H1 (cell line): ENCODE measurements around the gene RPL41. TPM values are rescaled to one million over a fixed set of nuclear protein-coding genes. Genes with fewer than 3 reads are reported as not detected.
A peak's percentile ranks its signal among the peaks of the same experiment; 100 is the strongest.

Source experiments
- BACH1 ChIP-seq: IDR thresholded peaks from 2 replicates; pipeline ENCODE4 v1.6.1; 2012; ENCODE audit warnings: low read length, improper control_type of control experiment
- CBX5 ChIP-seq: fragments of 300-800, 300-1000 bp; sonication (generic); IDR thresholded peaks from 2 replicates; pipeline ENCODE4 v1.7.1; 2016; ENCODE audit warnings: antibody characterized with exemption, low read length, low read depth
- CHD1 ChIP-seq: IDR thresholded peaks from 2 replicates; pipeline ENCODE4 v1.6.1; 2012; ENCODE audit warnings: low read depth, low read length, improper control_type of control experiment
- CHD2 ChIP-seq: IDR thresholded peaks from 2 replicates; pipeline ENCODE4 v1.6.1; 2012; ENCODE audit warnings: low read length, improper control_type of control experiment
- CREB1 ChIP-seq: IDR thresholded peaks from 2 replicates; pipeline ENCODE4 v1.6.1; 2012; ENCODE audit warnings: inconsistent platforms
- GTF2F1 ChIP-seq: IDR thresholded peaks from 2 replicates; pipeline ENCODE4 v1.6.1; 2012; ENCODE audit warnings: low read depth, low read length, improper control_type of control experiment, borderline replicate concordance
- HDAC2 ChIP-seq, 2 experiments: fragments of 300-600 bp in 1 of 2; sonication (generic) in 1 of 2; IDR thresholded peaks; 2 replicates each; pipeline ENCODE4 v1.6.1; 2011 to 2012; ENCODE audit warnings: low read depth in 2 of 2, low read length in 2 of 2, mild to moderate bottlenecking in 2 of 2, moderate library complexity in 2 of 2, borderline replicate concordance in 1 of 2, inconsistent platforms in 1 of 2
- JUND ChIP-seq: IDR thresholded peaks from 2 replicates; pipeline ENCODE4 v1.6.1; 2011; ENCODE audit warnings: mild to moderate bottlenecking, improper control_type of control experiment, low read length
- MAFK ChIP-seq: IDR thresholded peaks from 2 replicates; pipeline ENCODE4 v1.6.1; 2012; ENCODE audit warnings: low read depth, mild to moderate bottlenecking, improper control_type of control experiment, low read length
- MAX ChIP-seq: IDR thresholded peaks from 2 replicates; pipeline ENCODE4 v1.6.1; 2012; ENCODE audit warnings: inconsistent platforms
- NRF1 ChIP-seq: IDR thresholded peaks from 2 replicates; pipeline ENCODE4 v1.6.1; 2011; ENCODE audit warnings: mild to moderate bottlenecking, low read depth, low read length, improper control_type of control experiment
- PHF8 ChIP-seq: fragments of 200-600 bp; sonication (generic); conservative IDR thresholded peaks from 2 replicates; pipeline ENCODE4 v1.7.1; 2012; ENCODE audit warnings: low read depth, mild to moderate bottlenecking, inconsistent platforms, low read length, moderate library complexity
- POLR2A ChIP-seq, 2 experiments: IDR thresholded peaks; 1 replicate in 1 of 2; 2 replicates in 1 of 2; pipeline ENCODE4 v1.6.1; 2011; ENCODE audit warnings: low read depth in 2 of 2, low read length in 2 of 2, mild to moderate bottlenecking in 2 of 2; ENCODE audit errors: control extremely low read depth in 1 of 2
- POLR2AphosphoS5 ChIP-seq: IDR thresholded peaks from 2 replicates; pipeline ENCODE4 v1.6.1; 2011; ENCODE audit warnings: low read depth, low read length
- SIX5 ChIP-seq: IDR thresholded peaks from 2 replicates; pipeline ENCODE4 v1.6.1; 2011; ENCODE audit warnings: mild to moderate bottlenecking, low read depth, low read length
- SP2 ChIP-seq: IDR thresholded peaks from 2 replicates; pipeline ENCODE4 v1.6.1; 2012; ENCODE audit warnings: mild to moderate bottlenecking, low read length, inconsistent platforms
- TBP ChIP-seq: IDR thresholded peaks from 2 replicates; pipeline ENCODE4 v1.6.1; 2011; ENCODE audit warnings: low read depth, low read length, improper control_type of control experiment
- YY1 ChIP-seq: IDR thresholded peaks from 2 replicates; pipeline ENCODE4 v1.6.1; 2011; ENCODE audit warnings: low read depth, mild to moderate bottlenecking, low read length
- polyA plus RNA-seq, 7 experiments: library from polyadenylated mRNA; depleted of rRNA in 3 of 7; stranded (reverse) in 5 of 7; unstranded in 2 of 7; fragments of >200 nt in 5 of 7; fragments of 200-250 nt in 2 of 7; gene quantifications; 1 replicate in 5 of 7; 2 replicates in 1 of 7; 4 replicates in 1 of 7; pipeline versions ENCODE4 v1.2.1 to v1.2.3, GENCODE V29; 2011 to 2013; ENCODE audit warnings: missing spikeins in 2 of 7, mixed read lengths in 2 of 7
- total RNA-seq: library from RNA; stranded (reverse); fragmentation: NEBNext Ultra II Directional; extraction: Animal tissue kit (Norgen Biotek cat#: 25700); gene quantifications from 2 replicates; pipeline ENCODE4 v1.2.1, GENCODE V29; 2021

Gene RPL41
- total and polyA plus RNA-seq, 2 of the 8 experiments (the other 6 are each of a cell fraction or from before 2014, with no cell fraction given): 4,440 to 16,488 TPM

GRCh38 chr12:56104109-56104814 is 12.2 kb upstream of the RPL41 start, which contains the start of gene PA2G4 (continued):
- TF ChIP-seq PHF8 (peak; percentile 73), TBP (peak; percentile 57; the same call in 1 of the 2 replicates), HDAC2 (IDR thresholded peaks at IDR 0.05; ENCODE audit: borderline replicate concordance in 1 of 2, low read depth in 2 of 2, low read length in 2 of 2) (0 out of 4 replicates have a peak, but pooled peaks of 1 of the 2 experiments have one; percentile 27), SIX5 (peak; percentile 87), CHD1 (no peak), BACH1 (peak; percentile 50; the same call in 1 of the 2 replicates), JUND (no peak), CBX5 (no peak), GTF2F1 (no peak), POLR2AphosphoS5 (peak; percentile 43; the same call in 1 of the 2 replicates), YY1 (no peak), MAX (peak; percentile 81), NRF1 (0 out of 2 replicates have a peak, but pooled peaks have one; percentile 13), CHD2 (peak; percentile 92), SP2 (no peak), MAFK (no peak), POLR2A (IDR thresholded peaks at IDR 0.05; ENCODE audit: control extremely low read depth in 1 of 2, low read depth in 2 of 2, low read length in 2 of 2) (peak; percentile 69 to 70; a peak in 2 of 3 replicates), CREB1 (peak; percentile 65)
- TF ChIP-seq, all 59 proteins: peak for 18
